GM19099 (cell line): ENCODE data around the gene ETFA.

Source experiments
- POLR2A ChIP-seq: IDR thresholded peaks from 3 replicates; pipeline ENCODE4 v1.6.1; 2011; ENCODE audit warnings: low read depth; ENCODE audit not compliant: insufficient read length; ENCODE audit errors: extremely low read depth

ETFA gene

GRCh38 chr15:76335307-76336253, 24.3 kb upstream of the ETFA start:
- TF ChIP-seq POLR2A, result no peak

DNA sequence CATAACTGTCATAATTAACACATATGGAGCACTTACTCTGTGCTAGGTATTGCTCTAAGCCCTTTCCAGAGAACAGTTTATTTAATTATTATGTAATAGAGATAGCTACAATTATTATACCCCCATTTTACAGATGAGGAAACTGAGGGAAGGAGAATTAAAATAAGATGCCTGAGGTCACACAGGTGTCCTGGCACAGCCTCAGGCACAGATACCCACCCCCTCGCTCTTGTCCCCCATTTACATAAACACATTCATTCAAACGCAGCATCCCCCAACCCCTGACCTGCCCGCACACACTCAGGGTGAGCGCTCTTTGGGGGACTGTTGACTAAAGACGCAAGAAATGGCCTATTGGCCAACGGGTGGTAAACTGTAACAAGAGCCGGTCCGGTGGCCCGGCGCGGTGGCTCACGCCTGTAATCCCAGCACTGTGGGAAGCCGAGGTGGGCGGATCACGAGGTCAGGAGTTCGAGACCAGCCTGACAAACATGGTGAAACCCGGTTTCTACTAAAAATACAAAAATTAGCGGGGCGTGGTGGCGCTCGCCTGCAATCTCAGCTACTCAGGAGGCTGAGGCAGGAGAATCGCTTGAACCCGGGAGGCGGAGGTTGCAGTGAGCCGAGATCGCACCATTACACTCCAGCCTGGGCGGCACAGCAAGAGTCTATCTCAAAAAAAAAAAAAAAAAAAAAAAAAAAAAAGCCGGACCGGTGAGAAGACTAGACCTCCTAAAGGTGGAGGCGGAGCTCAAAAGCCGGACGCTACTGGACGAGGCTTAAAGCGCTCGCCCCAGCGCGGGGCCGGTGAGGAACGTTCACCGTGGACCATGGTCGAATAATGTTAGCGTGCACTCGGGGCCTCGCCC, 23.4 kb upstream of the ETFA start:
- TF ChIP-seq POLR2A, result no peak

- no peak for TF ChIP-seq POLR2A
Measured at GRCh38 chr15:76333720-76334437, 22.6 kb upstream of the ETFA start.

- TF ChIP-seq POLR2A, result no peak
Measured at GRCh38 chr15:76333309-76333708, 22.0 kb upstream of the ETFA start.

DNA sequence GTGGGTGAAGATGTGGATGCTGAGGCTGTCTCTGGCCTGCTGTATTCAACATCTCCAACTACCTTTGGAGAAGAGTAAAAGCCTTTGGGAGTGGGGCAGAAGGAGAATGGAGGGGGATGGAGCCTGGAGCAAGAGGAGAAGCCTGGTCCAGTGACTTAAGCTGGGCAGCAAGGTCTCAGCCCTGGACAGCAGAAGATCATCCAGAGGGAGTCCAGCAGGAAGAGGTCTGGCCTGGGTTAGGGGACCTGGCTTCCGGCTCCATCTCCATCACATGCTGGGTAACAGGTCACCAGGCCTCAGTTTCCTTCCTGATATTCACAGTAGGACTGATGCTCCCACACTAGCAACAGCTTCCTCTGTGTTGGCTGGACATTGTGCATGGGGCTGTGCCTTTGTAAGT, 21.5 kb upstream of the ETFA start:
- TF ChIP-seq POLR2A, result no peak

DNA sequence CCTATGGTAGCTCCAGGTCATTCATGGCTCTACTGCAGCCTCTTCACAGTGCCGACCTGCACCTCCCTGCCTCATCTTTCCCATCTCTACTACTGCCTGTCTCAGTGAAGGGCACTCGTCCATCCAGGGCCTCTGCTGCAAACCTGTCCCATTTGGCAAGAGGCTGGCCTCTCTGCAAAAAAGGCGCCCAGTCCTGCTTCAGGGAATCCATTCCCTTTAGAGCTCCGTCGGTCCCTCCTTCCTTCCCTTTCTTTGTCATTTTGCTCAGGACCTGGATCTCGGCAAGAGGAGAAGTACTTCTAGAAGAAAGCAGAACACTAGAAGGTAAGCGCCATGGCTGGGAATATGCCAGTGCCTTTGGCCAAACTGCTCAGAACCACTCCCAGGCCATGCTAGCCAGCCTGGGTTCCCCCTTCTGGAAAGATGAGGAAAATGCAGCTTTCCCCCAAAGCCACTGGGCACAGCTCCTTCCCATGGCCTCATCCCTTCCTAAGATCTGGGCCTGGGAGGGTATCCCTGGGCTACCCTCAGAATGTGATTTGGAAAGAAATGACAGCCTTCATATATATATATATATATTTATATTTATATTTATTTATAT, 18.9 kb upstream of the ETFA start:
- TF ChIP-seq POLR2A, result no peak

GRCh38 chr15:76328958-76329357, 17.7 kb upstream of the ETFA start:
- no peak for TF ChIP-seq POLR2A

DNA sequence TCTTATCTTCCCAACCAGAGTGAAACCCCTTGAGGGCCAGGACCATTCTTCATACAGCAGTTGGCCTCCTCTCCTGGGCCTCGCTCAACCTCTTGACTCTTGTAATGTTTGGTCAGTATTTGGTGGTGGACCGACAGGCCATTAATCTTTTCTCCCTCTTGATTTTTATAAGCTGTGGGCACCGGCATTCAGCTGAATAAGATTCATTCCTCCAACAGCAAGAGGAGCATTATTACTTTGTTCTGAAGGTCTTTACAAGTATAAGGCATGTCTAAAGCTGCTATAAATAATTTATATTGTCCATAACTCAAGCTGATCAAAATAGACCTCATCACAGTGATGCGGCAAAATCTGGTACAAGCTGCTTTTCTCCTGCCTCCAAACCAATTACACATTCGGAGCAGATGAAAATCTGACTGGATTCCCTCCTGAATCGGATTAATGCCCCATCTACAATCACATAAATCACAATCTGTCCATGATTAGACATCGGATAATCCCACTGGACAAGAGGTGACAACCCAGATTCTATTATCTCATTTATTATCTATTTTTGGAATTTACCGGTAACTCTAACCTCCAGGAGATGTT, 16.9 kb upstream of the ETFA start:
- no peak for TF ChIP-seq POLR2A

DNA sequence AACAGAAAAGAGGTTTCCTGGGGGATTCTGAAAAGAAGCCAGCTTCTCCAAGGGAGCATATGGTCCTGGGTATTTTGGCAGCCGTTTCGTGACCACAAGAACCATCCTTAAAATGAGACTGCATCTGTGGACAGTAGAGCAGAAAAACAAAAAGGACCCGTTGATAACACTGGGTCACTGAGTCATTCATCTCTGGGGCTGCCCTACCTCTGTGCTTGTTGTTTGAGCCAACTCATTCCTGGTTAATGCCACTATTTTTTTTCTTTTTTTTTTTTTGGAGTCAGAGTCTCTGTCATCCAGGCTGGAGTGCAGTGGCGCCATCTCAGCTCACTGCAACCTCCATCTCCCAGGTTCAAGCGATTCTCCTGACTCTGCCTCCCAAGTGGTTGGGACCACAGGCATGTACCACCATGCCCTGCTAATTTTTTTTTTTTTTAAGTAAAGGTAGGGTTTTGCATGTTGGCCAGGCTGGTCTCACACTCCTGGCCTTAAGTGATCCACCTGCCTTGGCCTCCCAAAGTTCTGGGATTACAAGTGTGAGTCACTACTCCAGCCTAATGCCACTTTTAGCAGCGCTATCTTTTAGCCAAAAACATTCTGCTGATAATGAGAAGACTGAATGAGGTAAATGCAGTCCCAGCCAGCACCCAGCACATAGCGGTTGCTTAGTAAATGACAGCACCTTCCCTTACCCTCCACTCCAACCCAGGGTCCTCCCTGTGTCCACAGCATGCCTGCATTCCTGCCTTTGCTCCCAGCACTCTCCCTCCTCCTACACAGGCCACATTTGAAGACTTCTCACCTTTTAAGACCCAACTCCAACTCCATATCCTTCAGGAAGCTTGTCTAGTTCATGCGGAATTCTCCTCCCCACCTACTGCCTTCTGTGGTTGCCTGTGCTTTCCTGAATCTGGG, 16.2 kb upstream of the ETFA start:
- no peak for TF ChIP-seq POLR2A

- no peak for TF ChIP-seq POLR2A
Measured at GRCh38 chr15:76325704-76326103, 14.4 kb upstream of the ETFA start.

DNA sequence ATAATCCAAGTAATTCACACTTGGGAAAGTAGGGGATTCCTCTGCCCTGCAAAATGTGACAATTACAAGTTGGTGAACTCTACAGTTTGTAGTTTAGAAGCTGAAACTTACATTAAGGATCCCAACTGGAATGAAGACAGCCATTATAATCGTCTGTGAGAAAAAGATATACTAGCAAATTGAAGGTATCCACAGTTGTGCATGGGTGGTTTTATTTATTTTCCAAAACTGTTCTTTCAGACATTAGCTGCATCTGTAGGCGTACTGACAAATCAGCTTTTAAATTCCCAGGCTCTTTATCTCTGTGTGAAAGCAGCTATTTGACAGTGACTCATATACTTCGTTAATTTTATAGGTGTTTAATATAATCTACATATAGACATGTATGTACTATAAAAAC, 12.8 kb upstream of the ETFA start:
- no peak for TF ChIP-seq POLR2A

DNA sequence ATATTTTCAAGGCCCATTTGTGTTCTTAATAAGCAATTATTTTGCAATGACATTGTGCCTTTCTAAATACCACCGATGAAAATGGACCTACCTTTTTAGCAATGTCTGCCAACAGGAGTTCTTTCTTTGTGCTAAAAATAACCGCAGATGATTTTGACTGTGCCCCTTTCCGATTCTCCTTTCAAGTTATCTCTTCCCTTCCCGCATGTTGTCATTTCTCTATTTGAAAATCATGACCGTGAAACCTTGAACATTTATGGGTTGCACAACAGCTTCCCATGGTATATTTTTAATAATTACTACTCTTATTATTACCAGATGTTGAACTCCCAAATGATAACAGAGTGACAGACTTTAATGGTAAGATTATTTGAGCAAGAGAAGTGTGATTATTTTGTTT, 10.3 kb upstream of the ETFA start:
- no peak for TF ChIP-seq POLR2A

GRCh38 chr15:76321171-76321570, 9.9 kb upstream of the ETFA start:
- TF ChIP-seq POLR2A, result no peak
